Left lobe of liver (tissue), 2 donors: Measurements from ENCODE around the gene CDKN2B. TPM values are rescaled to one million over a fixed set of nuclear protein-coding genes. Genes with fewer than 3 reads are reported as not detected.
"Not testable (repeated sequence)": the region's sequence is repeated elsewhere in the genome, so short reads cannot be mapped to it uniquely, and the experiment has no call there.

Source experiments
- ATAC-seq: fragments of 200-7000 bp; cut with Tn5 transposase; one replicate; pipeline ENCODE4 v1.9.1; 2020; ENCODE audit warnings: mild to moderate bottlenecking, moderate library complexity
- DNase-seq: peaks from one replicate; pipeline ENCODE4 v3.0.0-alpha.2; 2020; ENCODE audit warnings: low spot score
- total RNA-seq: library from RNA; stranded (reverse); gene quantifications from one replicate; pipeline ENCODE4 v1.2.1, GENCODE V29; 2021
- donor health status: DM: no; HTN: no; CAD: no; lungs with moderate emphysema.
- donor health status: DM: no; HTN: yes; CAD: no.

CDKN2B gene
- total RNA-seq, 1 donor from 2014 or later: 0.93 TPM

GRCh38 chr9:21970800-21971640, 38.1 kb downstream of the CDKN2B start:
- DNase-seq: no peak
- ATAC-seq: no peak

- ATAC-seq (no peak), DNase-seq (no peak)
Observed at GRCh38 chr9:21969951-21970799, 38.9 kb downstream of the CDKN2B start.

DNA sequence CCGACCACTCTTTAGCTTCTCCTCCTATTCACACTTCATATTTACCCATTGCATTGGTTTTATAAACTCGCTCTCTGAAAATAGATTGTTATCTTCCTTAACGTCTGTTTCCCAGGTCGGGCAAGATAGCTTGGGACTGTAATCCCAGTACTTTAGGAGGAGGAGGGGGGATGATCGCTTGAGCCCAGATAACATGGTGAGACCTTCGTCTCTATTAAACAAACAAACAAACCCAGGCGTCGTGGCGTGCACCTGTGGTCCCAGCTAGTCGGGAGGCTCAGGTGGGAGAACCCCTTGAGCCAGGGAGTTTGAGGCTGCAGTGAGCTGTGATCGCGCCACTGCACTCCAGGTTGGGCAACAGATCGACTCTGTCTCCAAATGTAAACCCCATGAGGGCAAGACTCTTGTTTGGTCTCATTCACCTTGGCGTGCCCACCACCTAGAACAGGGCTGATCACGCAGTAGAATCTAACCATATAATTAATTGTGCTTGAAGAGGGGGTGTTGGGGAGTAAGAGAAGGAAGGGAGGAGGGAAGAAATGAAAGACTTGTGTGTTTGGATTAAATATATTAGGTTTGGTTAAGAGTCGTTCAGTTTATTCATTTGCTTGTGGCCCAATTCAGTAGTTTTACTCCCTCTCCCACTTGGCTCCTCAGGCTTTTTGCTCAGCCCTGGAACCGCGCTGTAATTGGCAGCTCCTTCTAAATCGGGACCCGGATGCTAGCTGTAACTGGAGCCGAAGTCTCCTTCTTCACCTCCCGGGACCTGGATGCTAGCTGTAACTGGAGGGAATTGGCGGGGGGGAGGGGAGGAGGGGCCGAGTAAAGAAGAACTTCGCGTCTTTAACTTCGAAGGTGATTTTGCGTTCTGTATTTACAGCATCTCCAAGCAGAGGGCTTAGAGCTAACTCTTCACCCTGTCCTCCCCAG, 39.8 kb downstream of the CDKN2B start:
- ATAC-seq (no peak), DNase-seq (no peak)

- no peak for DNase-seq
- ATAC-seq: no peak
Observed at GRCh38 chr9:21968331-21969010, 40.6 kb downstream of the CDKN2B start.

- DNase-seq (no peak), ATAC-seq (no peak)
Observed at GRCh38 chr9:21967702-21968101, 41.4 kb downstream of the CDKN2B start.

DNA sequence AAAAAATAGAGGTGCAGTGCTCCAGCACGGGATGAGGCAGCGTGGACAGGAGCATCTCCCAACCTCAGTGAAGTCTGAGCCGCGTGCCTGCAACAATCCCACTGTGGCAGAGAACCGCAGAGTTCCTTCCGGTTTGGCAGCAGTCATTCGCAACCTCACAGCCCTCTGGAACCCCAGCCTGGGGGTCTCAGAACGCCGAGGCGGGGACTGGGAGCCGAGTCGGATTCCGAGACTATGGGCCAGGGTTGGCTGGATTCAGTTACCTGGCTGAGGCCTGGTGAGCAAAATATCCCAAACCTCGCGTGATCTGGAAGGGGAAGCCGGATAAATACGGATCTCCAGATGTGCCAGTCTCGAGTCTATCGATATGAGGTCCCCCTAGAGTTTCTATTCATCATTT, 41.9 kb downstream of the CDKN2B start:
- ATAC-seq (no peak), DNase-seq (no peak)

DNA sequence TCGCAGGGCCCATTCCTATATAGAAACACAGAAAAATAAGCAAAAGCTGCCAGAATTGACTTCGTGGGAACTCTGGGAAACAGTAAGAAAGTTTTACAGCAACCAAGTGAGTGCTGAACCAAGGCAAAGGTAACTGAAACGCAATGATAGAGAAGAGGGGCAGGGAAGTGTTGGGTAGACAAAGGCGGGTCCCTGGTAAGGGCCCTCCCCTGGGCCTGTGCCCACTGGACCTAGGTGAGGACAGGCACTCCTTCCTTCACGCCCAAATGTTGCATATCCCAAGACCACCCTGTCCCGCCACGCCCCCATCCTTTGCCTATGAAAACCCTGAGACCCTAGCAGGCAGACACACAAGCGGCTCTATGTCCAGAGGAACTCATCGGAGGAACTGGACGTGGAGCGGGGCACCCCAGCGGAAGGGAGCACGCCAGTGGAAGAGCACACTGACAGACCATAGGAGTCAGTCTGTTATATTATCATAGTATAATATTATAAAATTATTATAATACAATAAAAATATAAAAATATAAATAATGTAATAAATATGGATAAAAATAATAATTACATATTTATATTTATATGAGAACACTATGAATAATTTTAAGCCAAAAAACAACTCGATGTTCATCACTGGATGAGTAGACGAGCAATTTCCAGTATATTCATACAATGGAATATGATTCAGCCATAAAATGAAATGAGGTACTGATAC, 42.8 kb downstream of the CDKN2B start:
- DNase-seq: no peak

DNA sequence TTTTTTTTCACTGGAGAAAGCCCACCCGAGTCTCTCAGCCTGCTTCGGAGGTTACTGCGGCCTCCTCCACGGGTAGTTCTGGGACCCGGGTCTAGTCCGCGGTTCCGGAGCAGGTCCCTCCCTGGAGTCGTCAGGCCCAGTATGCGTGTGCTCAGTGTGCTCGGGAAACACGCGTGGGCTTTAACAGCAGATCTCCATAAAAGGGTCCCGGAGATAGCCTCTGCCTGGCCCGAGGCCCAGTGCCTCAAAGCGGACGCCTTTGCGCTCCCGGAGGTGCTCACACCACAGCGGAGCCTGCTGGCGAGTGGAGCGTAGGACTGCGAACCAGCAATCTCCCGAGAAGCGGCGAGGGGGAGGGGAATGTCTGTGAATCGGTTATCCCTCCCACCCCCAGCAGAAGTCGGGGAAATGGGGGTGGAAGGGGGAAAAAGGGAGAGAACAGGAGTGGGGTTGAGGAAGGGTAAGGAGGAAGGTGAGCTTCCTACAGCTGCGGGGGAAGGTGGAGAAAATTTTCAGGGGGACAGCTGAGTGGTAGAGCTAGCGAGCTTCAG, 43.6 kb downstream of the CDKN2B start:
- ATAC-seq (peak; percentile 93), DNase-seq (no peak)

More for the DNA sequence above, 42.8 kb downstream of the CDKN2B start:
- ATAC-seq: no peak

DNA sequence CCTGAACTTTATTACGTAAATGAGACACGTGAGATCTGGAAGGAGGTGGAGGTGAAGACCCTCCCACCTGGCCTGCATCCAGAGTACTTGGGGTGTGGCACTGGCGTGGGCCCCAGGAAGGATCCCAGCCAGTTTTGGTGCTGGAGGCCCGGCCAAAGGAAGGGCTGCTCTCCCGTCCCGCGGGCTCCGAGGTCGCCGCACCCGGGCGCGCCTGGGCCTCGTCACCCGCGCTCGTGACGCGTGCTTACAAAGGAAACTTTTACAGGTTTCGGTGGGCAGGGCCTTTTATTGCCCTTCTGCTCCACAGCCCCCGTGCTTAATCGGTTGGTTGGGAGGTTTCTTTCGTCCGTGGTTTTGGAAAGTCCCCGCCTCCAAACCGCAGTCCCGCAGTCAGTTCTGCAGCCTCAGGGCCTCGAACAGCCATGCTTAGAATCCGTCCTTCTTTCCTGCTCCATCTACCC, 44.1 kb downstream of the CDKN2B start:
- ATAC-seq (peak; percentile 85), DNase-seq (peak; percentile 64)

- no peak for ATAC-seq
Observed at GRCh38 chr9:21961569-21961968, 47.5 kb downstream of the CDKN2B start.

DNA sequence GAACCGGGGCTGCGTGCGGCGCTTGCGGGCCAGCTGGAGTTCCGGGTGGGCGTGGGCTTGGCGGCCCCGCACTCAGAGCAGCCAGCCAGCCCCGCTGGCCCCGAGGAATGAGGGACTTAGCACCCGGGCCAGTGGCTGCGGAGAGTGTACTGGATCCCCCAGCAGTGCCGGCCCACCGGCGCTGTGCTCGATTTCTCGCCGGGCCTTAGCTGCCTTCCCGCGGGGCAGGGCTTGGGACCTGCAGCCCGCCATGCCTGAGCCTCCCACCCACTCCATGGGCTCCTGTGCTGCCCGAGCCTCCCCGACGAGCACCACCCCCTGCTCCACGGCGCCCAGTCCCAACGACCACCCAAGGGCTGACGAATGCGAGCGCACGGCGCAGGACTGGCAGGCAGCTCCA, 49.8 kb downstream of the CDKN2B start:
- ATAC-seq, DNase-seq: not testable (repeated sequence)

More at GRCh38 chr9:21961569-21961968, 47.5 kb downstream of the CDKN2B start:
- no peak for DNase-seq

- ATAC-seq (no peak), DNase-seq (no peak)
Observed at GRCh38 chr9:21958833-21959232, 50.3 kb downstream of the CDKN2B start.

Other genes with a start within 250 kb of the CDKN2B start
- gene MTAP, start 206.7 kb downstream of the CDKN2B start, total RNA-seq: 15.1 TPM
- 0.55 TPM for gene CDKN2A, start 14.9 kb downstream of the CDKN2B start, total RNA-seq
- not detected for gene CDKN2B-AS1, start 14.5 kb downstream of the CDKN2B start, total RNA-seq